HUES64 (cell line): ENCODE results near the gene NHSL1.
A peak's percentile ranks its signal among the peaks of the same experiment; 100 is the strongest.

Experiments
- H3K27ac ChIP-seq: 2 replicates; pipeline ENCODE4 v1.7.0; 2013; ENCODE audit warnings: low read depth, low read length, inconsistent platforms
- H3K27me3 ChIP-seq: 2 replicates; pipeline ENCODE4 v1.6.1; 2013; ENCODE audit warnings: mild to moderate bottlenecking, low read length; ENCODE audit not compliant: insufficient read depth
- H3K36me3 ChIP-seq: 2 replicates; pipeline ENCODE4 v1.6.1; 2013; ENCODE audit warnings: mild to moderate bottlenecking, low read length; ENCODE audit not compliant: insufficient read depth
- H3K4me1 ChIP-seq: 2 replicates; pipeline ENCODE4 v1.6.1; 2013; ENCODE audit warnings: mild to moderate bottlenecking, low read length, moderate library complexity; ENCODE audit not compliant: insufficient read depth
- H3K4me3 ChIP-seq: 2 replicates; pipeline ENCODE4 v1.5.1; 2013; ENCODE audit warnings: mild to moderate bottlenecking, low read length, moderate library complexity
- H3K9ac ChIP-seq: 2 replicates; pipeline ENCODE4 v1.6.1; 2013; ENCODE audit warnings: mild to moderate bottlenecking, low read depth, low read length
- H3K9me3 ChIP-seq: 2 replicates; pipeline ENCODE4 v1.6.1; 2013; ENCODE audit warnings: low read depth, low read length; ENCODE audit not compliant: insufficient read depth
- WGBS: fragments of 150-250, 120-280 bp; methylation state at CpG from one replicate; pipeline ENCODE4 v1.1.7; 2013; ENCODE audit warnings: missing lambda C conversion rate; 5-methylcytosine and 5-hydroxymethylcytosine counted together

Gene NHSL1

DNA sequence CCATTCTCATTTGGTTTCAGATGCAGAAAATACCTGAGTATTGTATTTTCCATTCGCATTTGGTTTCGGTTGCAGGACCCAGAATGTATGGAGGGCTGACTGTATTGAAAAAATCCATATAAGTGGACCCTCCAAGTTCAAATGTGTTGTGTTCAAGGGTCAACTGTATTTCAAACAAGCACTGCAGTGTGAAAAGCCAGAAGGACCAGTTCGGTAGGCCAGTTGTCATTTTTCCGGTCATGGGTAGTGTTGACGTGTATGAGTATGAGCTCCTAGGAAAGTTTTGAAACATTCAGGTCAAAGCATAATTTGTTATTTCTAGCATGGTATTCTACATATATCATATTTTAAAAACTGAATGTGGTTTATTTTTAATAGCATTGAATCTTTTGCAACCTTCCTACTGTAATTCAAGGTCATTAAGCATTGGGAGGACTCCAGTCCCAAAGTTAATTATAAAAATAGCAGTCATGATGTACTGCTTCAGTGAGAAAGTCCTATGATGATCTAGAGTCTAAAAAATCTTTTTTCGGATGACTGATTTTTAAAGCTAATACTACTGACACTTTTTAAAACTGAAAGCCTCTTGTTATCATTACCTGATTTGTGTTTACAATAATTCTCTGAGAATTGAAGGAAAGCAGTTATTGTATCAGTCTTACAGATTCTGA, 18.9 kb downstream of the NHSL1 start:
- Histone ChIP-seq H3K9me3 (no peaks in the 10 kb centered on the region), H3K9ac (no peak overlapping the region), H3K4me3 (no peak overlapping the region), H3K27ac (no peak overlapping the region), H3K27me3 (no peaks in the 10 kb centered on the region), H3K4me1 (peaks cover 29% of the 10 kb centered on the region), H3K36me3 (0 out of 2 replicates have a peak, but pooled peaks cover 4% of the 10 kb centered on the region)
- WGBS, result 93% methylated on average over 6 of the region's 6 CpGs

DNA sequence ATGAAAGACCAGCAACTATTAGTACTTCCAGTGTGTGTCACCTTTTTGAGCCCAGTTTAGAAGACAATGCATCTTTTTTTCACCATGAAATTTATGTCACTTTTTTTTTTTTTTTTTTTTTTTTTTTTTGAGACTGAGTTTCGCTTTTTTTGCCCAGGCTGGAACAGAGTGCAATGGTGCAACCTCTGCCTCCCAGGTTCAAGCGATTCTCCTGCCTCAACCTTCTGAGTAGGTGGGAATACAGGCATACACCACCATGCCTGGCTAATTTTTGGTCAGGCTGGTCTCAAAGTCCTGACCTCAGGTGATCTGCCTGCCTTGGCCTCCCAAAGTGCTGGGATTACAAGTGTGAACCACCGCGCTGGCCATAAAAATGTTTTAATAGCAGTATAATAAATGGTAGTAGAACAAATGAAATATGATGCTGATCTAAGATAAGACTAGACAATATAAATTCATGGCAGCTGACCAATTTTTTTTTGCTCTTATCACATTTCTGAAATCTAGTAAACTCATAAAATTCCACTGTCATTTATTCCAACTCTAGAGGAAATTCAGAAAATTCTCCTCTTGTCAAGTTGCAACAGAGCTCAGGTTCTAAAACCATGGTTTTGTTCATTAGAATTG, 21.3 kb downstream of the NHSL1 start:
- Histone ChIP-seq H3K9me3 (no peaks in the 10 kb centered on the region), H3K4me3 (no peak overlapping the region), H3K4me1 (peaks cover 17% of the 10 kb centered on the region), H3K27me3 (no peaks in the 10 kb centered on the region), H3K9ac (no peak overlapping the region), H3K27ac (peak overlapping the region; percentile 27; the same call in 1 of the 2 replicates), H3K36me3 (0 out of 2 replicates have a peak, but pooled peaks cover 4% of the 10 kb centered on the region)
- WGBS, result 91% methylated on average over 4 of the region's 4 CpGs

DNA sequence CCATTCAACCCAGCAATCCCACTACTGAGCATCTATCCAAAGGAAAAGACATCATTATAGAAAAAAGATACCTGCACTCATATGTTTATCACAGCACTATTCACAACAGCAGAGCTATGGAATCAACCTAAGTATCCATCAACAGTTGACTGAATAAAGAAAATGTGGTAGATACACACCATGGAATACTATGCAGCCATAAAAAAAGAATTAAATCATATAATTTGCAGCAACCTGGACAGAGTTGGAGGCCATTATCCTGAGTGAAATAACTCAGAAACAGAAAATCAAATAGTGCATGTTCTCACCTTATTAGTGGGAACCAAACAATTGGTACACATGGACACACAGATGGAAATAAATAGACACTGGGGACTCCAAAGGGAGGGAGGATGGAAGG, 23.2 kb downstream of the NHSL1 start:
- Histone ChIP-seq H3K9me3 (no peaks in the 10 kb centered on the region), H3K27ac (no peak overlapping the region), H3K4me3 (no peak overlapping the region), H3K9ac (no peak overlapping the region), H3K27me3 (no peaks in the 10 kb centered on the region), H3K4me1 (peaks cover 11% of the 10 kb centered on the region), H3K36me3 (0 out of 2 replicates have a peak, but pooled peaks cover 7% of the 10 kb centered on the region)

DNA sequence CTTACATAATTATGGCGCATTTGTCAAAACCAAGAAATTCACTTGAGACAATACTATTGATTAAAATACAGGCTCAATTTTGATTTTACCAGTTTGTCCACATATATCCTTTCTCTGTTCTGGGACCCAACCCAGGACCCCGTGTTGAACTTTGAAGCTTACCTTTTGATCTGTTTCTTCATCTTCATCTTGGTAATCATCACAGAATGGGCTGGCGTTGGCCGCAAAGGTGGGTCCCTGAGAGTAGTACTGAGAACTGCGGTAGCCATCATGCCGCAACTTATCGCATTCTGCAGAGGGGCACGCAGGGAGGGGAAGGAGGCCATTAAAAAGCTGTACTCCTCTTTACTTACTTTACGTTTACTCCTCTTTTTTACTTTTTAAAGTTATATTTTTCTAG, 26.1 kb downstream of the NHSL1 start:
- Histone ChIP-seq H3K9me3 (no peaks in the 10 kb centered on the region), H3K9ac (no peak overlapping the region), H3K27ac (no peak overlapping the region), H3K4me3 (no peak overlapping the region), H3K36me3 (0 out of 2 replicates have a peak, but pooled peaks cover 5% of the 10 kb centered on the region), H3K27me3 (no peaks in the 10 kb centered on the region), H3K4me1 (peaks cover 8% of the 10 kb centered on the region; the same call in 1 of the 2 replicates)
- WGBS, result 94% methylated on average over 8 of the region's 9 CpGs

DNA sequence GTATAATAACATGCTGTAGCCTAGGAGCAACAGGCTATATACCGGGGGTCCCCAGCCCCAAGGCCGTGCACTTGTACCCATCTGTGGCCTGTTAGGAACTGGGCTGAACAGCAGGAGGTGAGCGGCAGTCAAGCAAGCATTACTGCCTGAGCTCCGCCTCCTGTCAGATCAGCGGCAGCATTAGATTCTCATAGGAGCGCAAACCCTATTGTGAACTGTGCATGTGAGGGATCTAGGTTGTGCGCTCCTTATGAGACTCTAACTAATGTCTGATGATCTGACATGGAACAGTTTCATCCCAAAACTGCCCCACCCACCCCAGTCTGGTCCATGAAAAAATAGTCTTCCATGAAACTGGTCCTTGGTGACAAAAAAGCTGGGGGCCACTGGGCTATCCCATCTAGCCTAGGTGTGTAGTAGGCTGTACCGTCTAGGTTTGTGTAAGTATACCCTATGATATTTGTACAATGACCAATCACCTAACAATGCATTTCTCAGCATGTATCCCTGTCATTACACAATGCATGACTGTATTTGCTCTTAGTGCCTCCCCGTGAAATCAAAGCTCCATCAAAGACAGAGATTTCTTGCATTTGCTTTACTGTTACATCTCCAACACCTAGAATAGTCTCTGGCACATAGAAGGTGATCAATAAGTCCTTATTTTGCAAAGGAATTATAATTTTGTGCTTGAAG, 30.8 kb downstream of the NHSL1 start:
- no peaks in the 10 kb centered on the region for H3K9me3 ChIP-seq
- no peak overlapping the region for H3K4me3 ChIP-seq
- no peak overlapping the region for H3K27ac ChIP-seq
- H3K36me3 ChIP-seq, result peaks cover 20% of the 10 kb centered on the region
- 92% methylated on average over 9 of the region's 9 CpGs for WGBS
- no peaks in the 10 kb centered on the region for H3K27me3 ChIP-seq
- H3K4me1 ChIP-seq, result peaks cover 7% of the 10 kb centered on the region
- no peak overlapping the region for H3K9ac ChIP-seq

DNA sequence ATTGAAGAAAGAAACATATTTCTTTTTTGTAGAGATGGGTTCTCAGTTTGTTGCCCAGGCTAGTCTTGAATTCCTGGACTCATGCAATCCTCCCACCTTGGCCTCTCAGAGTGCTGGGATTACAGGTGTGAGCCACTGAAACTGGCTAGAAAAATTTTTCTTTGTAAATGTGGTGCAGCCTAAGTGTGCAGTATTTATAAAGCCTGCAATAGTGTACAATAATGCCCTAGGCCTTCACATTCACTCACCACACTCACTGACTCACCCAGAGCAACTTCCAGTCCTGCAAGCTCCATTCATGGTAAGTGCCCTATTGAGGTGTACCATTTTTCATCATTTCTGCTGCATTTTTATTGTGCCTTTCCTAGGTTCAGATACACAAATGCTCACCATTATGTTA, 31.4 kb downstream of the NHSL1 start:
- H3K4me3 ChIP-seq, result no peak overlapping the region
- peaks cover 7% of the 10 kb centered on the region for H3K4me1 ChIP-seq
- no peak overlapping the region for H3K27ac ChIP-seq
- H3K9me3 ChIP-seq, result no peaks in the 10 kb centered on the region
- no peaks in the 10 kb centered on the region for H3K27me3 ChIP-seq
- no peak overlapping the region for H3K9ac ChIP-seq
- peaks cover 20% of the 10 kb centered on the region for H3K36me3 ChIP-seq

DNA sequence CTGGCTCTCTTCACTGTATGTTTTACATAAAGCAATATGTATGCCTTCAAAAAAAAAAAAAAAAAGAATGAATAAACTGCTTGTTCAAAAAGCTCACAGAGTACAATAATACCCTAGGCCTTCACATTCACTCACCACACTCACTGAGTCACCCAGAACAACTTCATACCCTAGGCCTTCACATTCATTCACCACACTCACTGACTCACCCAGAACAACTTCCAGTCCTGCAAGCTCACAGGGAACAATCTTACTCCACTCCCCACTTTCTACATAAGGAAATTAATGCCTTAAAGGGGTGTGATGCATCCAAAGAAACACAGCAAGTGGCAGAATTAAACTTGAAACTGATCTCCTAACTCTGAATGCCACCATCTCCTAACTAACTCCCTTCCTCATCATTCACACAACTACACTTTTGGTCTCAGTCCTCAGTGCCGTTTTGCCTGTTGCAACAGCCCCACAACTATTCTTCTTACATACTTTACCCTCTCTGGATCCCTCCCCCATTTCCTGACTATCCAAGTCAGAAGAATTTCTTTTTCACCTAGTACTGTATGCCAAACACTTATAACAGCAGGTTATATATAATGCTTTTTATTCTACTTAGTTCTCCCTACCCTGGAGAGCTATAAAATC, 34.2 kb downstream of the NHSL1 start:
- Histone ChIP-seq H3K36me3 (peaks cover 19% of the 10 kb centered on the region), H3K4me3 (no peak overlapping the region), H3K9me3 (no peaks in the 10 kb centered on the region), H3K9ac (no peak overlapping the region), H3K4me1 (peaks cover 7% of the 10 kb centered on the region), H3K27ac (no peak overlapping the region), H3K27me3 (no peaks in the 10 kb centered on the region)
- 83% methylated on average over 1 of the region's 1 CpG for WGBS

DNA sequence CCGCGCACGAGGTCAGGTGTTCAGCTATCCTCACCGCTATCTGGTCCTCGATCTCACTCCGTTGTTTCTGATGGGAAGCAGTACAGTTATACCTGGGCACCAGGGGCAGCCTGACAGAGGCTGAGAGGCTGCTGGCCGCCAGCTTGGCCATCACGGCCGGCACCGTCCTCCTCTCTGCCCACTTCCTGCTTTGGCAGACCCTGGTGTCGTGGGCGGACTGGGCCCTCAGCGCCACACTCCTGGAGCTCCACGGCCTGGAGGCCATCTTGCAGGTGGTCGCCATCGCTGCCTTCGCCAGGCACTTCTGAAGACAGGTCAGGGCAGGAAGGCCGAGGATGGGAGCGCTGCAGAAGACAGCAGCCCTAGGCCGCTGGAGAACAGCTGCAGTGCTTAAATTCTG, 35.2 kb downstream of the NHSL1 start:
- H3K4me1 ChIP-seq, result peaks cover 7% of the 10 kb centered on the region
- no peak overlapping the region for H3K4me3 ChIP-seq
- H3K36me3 ChIP-seq, result peaks cover 19% of the 10 kb centered on the region
- H3K27me3 ChIP-seq, result no peaks in the 10 kb centered on the region
- H3K27ac ChIP-seq, result no peak overlapping the region
- 95% methylated on average over 20 of the region's 20 CpGs for WGBS
- no peak overlapping the region for H3K9ac ChIP-seq
- H3K9me3 ChIP-seq, result no peaks in the 10 kb centered on the region

DNA sequence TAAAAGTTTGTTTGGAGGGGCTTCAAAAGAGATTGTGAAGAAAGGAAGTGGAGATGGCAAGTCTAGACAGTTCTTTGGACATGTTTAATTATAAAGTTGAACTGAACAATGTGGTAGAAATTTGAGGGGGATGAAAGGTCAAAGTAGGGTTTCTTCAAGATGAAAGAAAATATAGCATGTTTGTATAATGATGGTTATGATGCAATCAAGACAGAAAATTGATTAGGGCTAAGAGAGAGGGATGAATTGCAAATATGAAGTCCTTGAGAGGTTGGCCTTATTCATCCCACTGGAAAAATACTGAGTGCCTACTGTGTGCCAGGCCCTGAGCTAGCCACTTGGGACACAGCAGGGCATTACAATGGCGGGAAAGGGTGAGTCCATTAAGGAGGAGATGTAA, 37.6 kb downstream of the NHSL1 start:
- H3K4me1 ChIP-seq, result peaks cover 7% of the 10 kb centered on the region
- peaks cover 11% of the 10 kb centered on the region for H3K36me3 ChIP-seq
- no peak overlapping the region for H3K27ac ChIP-seq
- 90% methylated on average over 1 of the region's 1 CpG for WGBS
- no peak overlapping the region for H3K4me3 ChIP-seq
- no peaks in the 10 kb centered on the region for H3K27me3 ChIP-seq
- H3K9me3 ChIP-seq, result no peaks in the 10 kb centered on the region
- H3K9ac ChIP-seq, result no peak overlapping the region

DNA sequence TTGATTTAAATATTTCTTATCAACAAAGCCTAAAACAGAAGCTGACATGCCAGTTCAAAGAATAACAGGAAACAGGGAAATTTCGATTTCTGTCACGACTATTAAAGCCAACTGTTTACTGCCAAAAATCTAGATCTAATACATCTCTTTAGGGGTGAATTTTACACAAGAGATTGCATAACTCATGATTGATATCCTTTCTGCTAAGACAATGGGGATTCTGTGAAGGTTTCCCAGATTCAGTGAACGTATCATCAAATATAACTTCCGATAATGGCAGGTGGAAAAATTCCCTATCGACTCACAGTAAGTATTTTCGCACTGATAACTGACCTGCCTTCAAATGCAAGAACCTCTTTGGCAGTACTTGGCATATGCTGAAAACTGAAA, 42.9 kb downstream of the NHSL1 start:
- H3K4me1 ChIP-seq, result 0 out of 2 replicates have a peak, but pooled peaks cover 3% of the 10 kb centered on the region
- no peak overlapping the region for H3K27ac ChIP-seq
- H3K27me3 ChIP-seq, result no peaks in the 10 kb centered on the region
- H3K36me3 ChIP-seq, result no peaks in the 10 kb centered on the region
- WGBS, result 97% methylated on average over 6 of the region's 6 CpGs
- no peak overlapping the region for H3K4me3 ChIP-seq
- no peak overlapping the region for H3K9ac ChIP-seq
- H3K9me3 ChIP-seq, result no peaks in the 10 kb centered on the region
